ENCODE measurements around the gene EHHADH.
"Not testable (repeated sequence)": the region's sequence is repeated elsewhere in the genome, so short reads cannot be mapped to it uniquely, and the experiment has no call there.

DNA sequence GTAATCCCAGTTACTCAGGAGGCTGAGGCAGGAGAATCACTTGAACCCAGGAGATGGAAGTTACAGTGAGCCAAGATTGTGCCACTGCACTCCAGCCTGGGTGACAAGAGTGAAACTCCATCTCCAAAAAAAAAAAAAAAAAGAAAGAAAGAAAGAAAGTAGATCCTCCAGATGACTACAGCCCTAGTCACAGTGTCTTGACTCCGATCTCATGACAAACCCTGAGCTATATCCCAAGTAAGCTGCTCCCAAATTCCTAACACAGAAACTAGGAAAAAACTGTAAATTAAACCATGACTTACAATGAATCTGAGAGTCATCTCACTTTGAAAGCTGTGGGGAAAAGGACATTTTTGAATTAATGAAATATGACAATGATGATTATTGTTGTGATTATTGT is 27.3 kb downstream of the EHHADH start:
- not testable (repeated sequence) for TF ChIP-seq POLR2A (IDR thresholded peaks at IDR 0.05; ENCODE audit: low read length); RAD21 (conservative IDR thresholded peaks at IDR 0.05 in 1 of 2, IDR thresholded peaks at IDR 0.05 in 1 of 2); JUNB (IDR thresholded peaks at IDR 0.05)
- TF ChIP-seq, protein P1, sequence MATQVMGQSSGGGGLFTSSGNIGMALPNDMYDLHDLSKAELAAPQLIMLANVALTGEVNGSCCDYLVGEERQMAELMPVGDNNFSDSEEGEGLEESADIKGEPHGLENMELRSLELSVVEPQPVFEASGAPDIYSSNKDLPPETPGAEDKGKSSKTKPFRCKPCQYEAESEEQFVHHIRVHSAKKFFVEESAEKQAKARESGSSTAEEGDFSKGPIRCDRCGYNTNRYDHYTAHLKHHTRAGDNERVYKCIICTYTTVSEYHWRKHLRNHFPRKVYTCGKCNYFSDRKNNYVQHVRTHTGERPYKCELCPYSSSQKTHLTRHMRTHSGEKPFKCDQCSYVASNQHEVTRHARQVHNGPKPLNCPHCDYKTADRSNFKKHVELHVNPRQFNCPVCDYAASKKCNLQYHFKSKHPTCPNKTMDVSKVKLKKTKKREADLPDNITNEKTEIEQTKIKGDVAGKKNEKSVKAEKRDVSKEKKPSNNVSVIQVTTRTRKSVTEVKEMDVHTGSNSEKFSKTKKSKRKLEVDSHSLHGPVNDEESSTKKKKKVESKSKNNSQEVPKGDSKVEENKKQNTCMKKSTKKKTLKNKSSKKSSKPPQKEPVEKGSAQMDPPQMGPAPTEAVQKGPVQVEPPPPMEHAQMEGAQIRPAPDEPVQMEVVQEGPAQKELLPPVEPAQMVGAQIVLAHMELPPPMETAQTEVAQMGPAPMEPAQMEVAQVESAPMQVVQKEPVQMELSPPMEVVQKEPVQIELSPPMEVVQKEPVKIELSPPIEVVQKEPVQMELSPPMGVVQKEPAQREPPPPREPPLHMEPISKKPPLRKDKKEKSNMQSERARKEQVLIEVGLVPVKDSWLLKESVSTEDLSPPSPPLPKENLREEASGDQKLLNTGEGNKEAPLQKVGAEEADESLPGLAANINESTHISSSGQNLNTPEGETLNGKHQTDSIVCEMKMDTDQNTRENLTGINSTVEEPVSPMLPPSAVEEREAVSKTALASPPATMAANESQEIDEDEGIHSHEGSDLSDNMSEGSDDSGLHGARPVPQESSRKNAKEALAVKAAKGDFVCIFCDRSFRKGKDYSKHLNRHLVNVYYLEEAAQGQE (IDR thresholded peaks at IDR 0.05), result not testable (repeated sequence)
- TF ChIP-seq, protein P2, sequence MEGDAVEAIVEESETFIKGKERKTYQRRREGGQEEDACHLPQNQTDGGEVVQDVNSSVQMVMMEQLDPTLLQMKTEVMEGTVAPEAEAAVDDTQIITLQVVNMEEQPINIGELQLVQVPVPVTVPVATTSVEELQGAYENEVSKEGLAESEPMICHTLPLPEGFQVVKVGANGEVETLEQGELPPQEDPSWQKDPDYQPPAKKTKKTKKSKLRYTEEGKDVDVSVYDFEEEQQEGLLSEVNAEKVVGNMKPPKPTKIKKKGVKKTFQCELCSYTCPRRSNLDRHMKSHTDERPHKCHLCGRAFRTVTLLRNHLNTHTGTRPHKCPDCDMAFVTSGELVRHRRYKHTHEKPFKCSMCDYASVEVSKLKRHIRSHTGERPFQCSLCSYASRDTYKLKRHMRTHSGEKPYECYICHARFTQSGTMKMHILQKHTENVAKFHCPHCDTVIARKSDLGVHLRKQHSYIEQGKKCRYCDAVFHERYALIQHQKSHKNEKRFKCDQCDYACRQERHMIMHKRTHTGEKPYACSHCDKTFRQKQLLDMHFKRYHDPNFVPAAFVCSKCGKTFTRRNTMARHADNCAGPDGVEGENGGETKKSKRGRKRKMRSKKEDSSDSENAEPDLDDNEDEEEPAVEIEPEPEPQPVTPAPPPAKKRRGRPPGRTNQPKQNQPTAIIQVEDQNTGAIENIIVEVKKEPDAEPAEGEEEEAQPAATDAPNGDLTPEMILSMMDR (IDR thresholded peaks at IDR 0.05), result not testable (repeated sequence)
